NCI-H2196 treated with DMSO at 0.1 percent for 48 hours (cell line): ENCODE results near the gene CIAO3.

ENCODE experiments used
- DNase-seq: peaks from one replicate; lab custom pipeline; 2025; ENCODE audit not compliant: unreplicated experiment; lab: John Stamatoyannopoulos, UW

Gene CIAO3

GRCh38 chr16:725041-725376 lies 15.8 kb downstream of the CIAO3 start:
- no peak for DNase-seq

GRCh38 chr16:724188-725040 lies 16.4 kb downstream of the CIAO3 start:
- DNase-seq: no peak

- no peak for DNase-seq
These were observed 17.1 kb downstream of the CIAO3 start for GRCh38 chr16:723695-724094.

DNA sequence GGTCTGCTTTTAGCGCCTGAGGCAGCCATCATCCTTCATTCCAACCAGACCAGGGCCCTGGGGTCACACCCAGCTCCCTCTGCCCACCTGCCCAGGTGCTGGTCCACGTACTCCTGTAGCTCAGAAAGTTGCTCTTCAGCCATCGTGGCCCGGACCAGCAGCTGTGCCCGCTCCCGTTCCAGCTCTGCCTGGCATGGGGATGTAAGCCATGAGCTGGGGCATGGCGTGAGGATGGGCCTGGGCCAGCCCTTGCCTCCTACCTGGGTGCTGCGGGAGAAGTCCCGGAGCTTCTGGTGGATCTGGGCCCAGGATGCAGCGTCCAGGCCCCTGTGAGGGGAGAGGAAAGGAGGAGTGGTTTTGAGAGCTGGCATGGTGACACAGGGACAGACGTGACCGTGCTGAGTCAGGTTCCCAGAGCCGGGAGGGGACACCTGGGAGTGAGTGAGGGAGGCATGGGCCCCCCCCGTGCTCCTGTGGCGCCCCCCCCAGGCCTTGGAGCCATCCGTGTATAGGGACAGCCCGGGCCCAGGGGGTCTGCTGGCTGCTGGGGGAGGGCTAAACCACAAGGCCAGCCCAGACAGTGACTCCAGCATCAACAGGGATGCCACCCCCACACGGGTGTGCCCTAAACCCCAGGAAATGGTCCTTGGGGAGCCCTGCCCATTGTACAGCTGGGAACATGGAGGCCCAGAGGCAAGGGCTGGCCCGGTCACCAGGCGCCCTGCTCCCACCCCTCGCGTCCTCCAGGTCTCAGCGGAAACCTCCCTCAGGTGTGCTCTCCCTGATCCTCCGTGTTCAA lies 17.8 kb downstream of the CIAO3 start:
- no peak for DNase-seq

GRCh38 chr16:721765-722540 lies 18.8 kb downstream of the CIAO3 start:
- DNase-seq: no peak

- DNase-seq: peak; percentile 93
These were observed 19.6 kb downstream of the CIAO3 start, which contains the start of gene ANTKMT for GRCh38 chr16:720990-721764. Gene ANTKMT, plus strand, starts transcription at chr16:721146. Its CDS starts 129 bp downstream, at chr16:721275.

- peak; percentile 76 for DNase-seq
These were observed 20.3 kb downstream of the CIAO3 start for GRCh38 chr16:720447-720989.

- DNase-seq: peak; percentile 35
These were observed 20.9 kb downstream of the CIAO3 start for GRCh38 chr16:719815-720446.

GRCh38 chr16:718922-719321 lies 21.9 kb downstream of the CIAO3 start:
- DNase-seq: no peak

GRCh38 chr16:718389-718788 lies 22.4 kb downstream of the CIAO3 start:
- DNase-seq: no peak

DNA sequence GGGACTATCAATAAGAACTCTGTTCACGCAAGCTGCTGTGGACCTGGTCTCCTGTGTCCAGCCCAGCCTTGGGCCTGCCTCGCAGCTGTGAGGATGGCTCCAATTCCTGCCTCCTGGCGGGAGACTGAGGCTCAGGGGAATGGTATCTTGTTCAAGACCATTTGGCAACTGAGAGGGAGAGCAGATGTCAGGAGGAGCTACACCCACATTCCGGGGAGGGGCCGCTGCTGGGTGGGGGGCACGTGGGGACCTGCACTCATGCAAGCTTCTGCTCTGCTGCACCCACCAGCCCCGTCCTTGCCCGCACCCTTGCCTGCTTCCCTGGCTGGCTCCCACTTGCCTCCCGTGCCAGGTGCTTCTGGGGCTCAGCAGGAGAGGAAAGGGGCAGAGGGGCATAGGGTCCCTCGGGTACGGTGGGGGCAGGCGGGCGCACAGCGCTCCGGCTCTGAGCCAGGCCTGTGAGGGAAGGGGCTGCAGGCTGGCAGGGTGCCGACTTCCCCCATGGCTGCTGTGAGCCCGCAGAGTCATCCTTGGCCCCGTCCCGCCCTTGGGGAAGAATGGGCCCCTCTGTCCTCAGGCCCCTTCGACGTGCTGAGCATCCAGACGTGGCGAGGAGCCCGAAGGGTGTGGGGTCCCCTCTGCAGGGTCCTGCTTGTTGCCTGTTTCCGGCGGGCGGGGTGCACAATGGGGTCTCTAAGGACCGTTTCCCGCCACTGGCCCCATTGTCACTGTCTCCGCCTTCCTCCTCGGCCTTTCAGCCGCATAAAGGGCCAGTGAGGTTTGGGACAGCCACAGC lies 23.1 kb downstream of the CIAO3 start:
- DNase-seq: no peak

GRCh38 chr16:716768-717325 lies 23.9 kb downstream of the CIAO3 start:
- DNase-seq: no peak

DNA sequence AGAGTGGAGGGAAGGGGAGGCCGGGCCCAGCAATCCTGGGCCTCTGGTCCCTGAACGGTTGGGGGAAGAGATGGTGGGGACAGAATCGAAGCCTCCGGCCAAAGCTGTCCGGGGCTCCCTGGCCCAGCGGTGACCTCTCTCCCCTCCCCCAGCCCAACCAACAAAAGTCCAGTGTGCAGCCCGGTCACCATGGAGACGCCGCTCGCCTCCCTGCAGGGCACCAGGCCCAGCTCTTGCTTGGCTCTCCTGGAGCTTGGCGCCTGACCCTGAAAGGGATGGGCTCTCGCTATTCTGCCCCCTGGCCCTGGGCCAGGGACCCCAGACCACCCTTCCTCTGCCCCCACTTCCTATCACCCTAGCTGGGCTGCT lies 24.6 kb downstream of the CIAO3 start:
- DNase-seq: peak; percentile 62

GRCh38 chr16:715477-716199 lies 25.2 kb downstream of the CIAO3 start:
- no peak for DNase-seq

DNA sequence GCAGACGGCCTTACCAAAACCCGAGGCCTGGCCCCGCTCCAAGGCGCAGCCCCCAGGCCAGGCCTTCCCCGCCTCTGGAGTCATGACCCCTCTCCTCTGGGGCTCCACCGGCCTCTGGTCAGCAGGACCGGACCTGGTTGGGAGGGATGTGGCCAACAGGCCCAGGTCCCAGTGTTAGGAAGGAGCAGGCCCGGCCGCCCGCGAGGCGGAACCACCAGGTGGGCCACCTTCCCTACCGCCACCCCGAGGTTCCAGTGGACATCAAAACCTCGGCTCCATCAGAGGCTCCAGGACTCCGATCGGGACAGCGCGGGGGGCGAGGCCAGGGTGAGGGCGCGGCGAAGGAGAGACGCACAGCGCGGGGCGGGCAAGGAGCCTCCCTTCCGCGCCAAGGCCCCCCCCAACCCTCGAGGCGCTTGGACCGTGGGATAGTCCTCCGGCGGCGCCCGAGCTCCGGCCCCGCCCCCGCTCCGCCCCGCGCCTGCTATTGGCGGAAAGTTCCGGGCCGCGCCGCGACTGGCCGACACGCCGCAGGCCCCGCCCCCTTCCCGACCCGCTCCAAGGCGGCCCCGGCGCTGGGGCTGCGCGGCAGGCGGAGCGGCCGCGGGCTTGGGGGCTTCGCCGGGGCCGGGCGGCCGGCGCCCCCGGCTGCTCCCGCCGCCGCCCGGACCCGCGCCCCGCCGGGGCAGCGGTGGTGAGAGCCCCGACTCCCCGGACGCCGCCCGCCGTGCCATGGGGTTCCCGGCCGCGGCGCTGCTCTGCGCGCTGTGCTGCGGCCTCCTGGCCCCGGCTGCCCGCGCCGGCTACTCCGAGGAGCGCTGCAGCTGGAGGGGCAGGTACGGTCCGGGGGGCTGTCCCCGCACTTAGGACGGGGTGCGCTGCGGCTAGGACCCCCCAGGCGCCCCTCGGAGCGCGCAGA lies 26.0 kb downstream of the CIAO3 start, which contains the start of gene METRN:
METRN (plus strand) TSS at position 561 of the 919 bp plus-strand sequence; CDS start at position 733, 172 bp downstream.
- DNase-seq: peak; percentile 81

DNA sequence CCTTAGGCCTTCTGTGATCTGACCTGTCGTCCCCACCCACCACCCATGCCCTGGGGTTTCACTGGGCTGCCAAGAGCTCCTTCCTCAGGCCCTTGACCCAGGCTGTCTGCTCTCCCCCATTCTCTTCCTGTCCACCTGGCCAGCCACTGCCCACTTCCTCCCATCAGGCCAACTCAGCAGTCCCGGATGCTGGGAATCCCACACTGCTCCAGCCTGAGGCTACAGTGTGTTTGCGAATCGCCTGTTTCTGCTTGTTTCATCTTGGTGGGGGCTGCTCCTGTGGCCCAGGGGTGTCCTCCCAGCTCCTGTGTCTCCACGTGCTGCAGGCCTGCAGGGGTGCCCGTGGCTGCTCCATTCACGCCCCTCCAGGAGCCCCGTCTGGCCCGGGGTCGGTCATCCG lies 26.7 kb downstream of the CIAO3 start:
- DNase-seq: no peak

- DNase-seq: peak; percentile 25
These were observed 28.0 kb downstream of the CIAO3 start for GRCh38 chr16:712740-713250.
